GM18909 (cell line): ENCODE data around the gene NUP37.
"Not testable (repeated sequence)": the region's sequence is repeated elsewhere in the genome, so short reads cannot be mapped to it uniquely, and the experiment has no call there.

Source experiments
- ATAC-seq: cut with Tn5 transposase; IDR thresholded peaks from one replicate; pipeline ENCODE4 v1.9.1; 2021; ENCODE audit warnings: mild to moderate bottlenecking; ENCODE audit not compliant: unreplicated experiment, poor library complexity

NUP37 gene

DNA sequence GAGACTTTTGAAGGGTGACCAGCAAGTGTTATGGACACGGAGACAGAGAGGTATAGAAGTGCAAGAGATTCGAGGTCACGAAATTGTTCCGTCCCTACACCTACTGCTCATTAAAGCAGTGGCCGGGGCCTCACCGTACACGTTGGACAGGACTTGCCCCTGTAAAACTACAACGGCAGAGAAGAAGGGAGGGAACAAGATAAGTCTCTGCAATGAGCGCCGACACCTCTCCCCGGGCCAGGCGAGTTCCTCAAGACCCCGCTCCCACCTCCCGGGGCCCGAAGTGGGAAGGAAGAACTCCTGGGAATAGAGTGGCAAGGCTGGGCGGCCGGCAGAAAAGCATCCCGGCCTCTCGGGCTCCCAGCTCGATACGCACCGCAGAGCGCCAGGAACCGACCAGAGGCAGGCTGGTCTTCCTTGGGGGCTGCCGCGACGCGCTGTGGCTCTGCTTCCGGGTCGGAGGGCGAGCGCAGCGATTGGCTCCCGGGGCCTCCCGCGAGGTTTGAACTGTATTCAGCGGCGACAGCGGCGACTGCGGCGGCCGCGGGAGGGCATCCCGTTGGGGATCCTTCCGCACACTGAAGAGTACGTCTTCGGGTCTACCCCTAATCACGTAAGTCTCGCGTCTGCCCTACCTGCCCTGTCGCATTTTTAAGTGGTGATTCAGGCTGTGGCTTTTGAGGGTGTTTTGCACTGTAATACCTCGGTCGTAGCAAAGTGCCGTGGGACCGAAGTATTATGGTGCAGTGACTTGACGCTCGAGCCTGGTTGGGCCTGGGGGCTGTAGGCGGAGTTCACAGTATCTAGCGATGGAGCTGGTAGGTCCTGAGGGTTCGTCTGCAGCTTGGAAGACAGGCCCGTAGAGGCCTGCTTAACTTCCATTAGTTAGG is at the start of gene NUP37, which contains the start of gene PARPBP:
NUP37 (minus strand) TSS at position 441 of the 890 bp plus-strand sequence. CDS start 1,596 bp downstream, outside the sequence.
PARPBP (plus strand) TSS at position 510 of the 890 bp plus-strand sequence. CDS start 3,706 bp downstream, outside the sequence.
- ATAC-seq: peak; percentile 97

DNA sequence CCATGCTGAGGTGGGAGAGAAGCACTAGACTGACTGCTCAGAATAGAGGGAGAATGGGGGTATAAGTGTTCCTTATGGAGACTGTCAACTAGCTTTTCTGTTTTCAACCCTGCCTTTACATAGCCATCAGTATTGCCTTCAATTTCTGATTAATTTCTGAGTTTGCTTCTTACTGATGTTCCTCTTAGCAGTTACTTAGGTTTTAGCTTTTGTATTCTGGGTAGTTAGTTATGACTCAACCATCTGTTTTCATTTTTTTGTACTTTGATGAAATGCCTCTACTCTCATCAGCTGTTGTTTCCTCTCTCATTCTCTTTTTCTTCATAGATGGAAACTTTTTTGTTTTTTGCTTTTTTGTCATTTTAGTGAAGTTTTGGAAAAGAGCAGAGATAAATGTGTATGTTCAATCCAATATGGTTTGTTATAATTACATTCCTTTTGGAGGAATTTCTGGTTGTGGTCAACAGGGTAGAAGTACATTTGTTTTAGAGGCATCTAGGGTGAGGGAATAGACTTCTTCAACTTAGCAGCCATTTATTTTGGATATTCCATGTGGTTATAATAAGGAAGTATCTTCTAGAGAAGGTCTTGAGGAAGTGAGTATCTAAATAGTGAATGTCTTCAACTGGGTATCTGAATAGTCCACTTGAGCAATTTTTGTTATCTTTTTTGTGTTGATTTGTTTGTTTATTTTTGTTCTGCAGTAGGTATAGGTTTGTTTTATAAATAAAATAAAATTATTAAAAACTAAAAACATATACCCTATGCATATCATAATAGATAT is 48.1 kb upstream of the NUP37 start:
- peak; percentile 70 for ATAC-seq

DNA sequence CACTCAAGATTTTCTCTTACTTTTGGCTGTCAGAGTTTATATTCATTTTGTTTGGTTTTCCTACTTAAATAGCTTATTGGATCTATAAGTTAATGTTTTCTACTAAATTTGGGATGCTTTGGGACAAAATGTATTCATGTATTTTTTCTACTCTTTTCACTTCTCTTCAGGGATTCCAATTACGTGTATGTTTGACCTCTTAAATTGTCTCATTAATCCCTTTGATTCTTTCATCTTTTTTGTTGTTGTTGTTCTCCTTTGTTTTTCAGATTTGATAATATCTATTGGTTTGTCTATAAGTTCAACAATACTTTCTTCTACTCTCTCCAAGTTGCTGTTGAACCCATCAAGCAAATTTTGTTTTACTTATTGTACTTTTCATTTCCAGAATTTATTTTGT is 43.5 kb upstream of the NUP37 start:
- no peak for ATAC-seq

DNA sequence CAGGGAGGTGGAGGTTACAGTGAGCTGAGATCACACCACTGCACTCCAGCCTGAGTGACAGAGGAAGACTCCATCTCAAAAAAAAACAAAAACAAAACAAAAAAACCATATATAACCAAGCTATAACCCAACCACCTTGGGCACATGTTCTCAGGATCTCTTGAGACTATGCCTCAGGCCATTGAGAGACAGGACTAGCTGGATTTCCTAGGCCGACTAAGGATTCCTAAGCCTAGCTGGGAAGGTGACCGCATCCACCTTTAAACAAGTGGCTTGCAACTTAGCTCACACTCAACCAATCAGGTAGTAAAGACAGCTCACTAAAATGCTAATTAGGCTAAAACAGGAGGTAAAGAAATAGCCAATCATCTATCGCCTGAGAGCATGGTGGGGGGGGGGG is 35.3 kb upstream of the NUP37 start:
- ATAC-seq: not testable (repeated sequence)

- not testable (repeated sequence) for ATAC-seq
These were observed 27.2 kb upstream of the NUP37 start for GRCh38 chr12:102147062-102147587.

- ATAC-seq: no peak
These were observed 24.3 kb upstream of the NUP37 start for GRCh38 chr12:102144221-102144620.

DNA sequence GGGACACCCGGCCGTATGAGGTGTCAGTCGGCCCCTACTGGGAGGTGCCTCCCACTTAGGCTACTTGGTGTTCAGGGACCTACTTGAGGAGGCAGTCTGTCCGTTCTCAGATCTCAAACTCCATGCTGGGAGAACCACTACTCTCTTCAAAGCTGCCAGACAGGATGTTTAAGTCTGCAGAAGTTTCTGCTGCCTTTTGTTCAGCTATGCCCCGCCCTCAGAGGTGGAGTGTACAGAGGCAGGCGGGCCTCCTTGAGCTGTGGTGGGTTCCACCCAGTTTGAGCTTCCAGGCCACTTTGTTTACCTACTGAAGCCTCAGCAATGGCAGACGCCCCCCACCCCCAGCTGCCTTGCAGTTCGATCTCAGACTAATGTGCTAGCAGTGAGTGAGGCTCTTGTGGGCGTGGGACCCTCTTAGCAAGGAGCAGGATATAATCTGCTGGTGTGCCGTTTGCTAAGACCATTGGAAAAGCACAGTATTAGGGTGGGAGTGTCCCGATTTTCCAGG is 23.0 kb upstream of the NUP37 start:
- ATAC-seq: not testable (repeated sequence)

- ATAC-seq: not testable (repeated sequence)
These were observed 17.7 kb upstream of the NUP37 start for GRCh38 chr12:102137619-102138018.

DNA sequence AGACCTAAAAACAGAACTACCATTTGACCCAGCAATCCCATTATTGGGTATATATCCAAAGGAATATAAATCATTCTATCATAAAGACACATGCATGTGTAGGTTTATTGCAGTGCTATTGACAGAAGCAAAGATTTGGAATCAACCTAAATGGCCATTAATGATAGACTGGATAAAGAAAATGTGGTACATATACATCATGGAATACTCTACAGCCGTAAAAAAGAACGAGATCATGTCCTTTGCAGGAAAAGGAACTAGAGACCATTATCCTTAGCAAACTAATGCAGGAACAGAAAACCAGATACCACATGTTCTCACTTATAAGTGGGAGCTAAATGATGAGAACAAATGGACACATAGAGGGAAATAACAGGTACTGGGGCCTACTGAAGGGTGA is 11.5 kb upstream of the NUP37 start:
- not testable (repeated sequence) for ATAC-seq

DNA sequence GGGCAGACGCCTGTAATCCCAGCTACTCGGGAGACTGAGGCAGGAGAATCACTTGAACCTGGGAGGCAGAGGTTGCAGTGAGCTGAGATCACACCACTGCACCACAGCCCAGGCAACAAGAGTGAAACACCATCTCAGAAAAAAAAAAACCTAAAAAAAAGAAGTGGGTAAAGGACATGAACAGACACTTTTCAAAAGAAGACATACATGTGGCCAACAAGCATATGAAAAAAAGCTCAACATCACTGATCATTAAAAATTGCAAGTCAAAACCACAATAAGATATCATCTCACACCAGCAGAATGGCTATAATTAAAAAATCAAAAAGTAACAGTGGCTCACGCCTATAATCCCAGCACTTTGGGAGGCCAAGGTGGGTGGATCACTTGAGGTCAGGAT is 10.8 kb upstream of the NUP37 start:
- ATAC-seq: not testable (repeated sequence)

GRCh38 chr12:102121328-102121727 is 1.4 kb upstream of the NUP37 start:
- ATAC-seq: not testable (repeated sequence)

GRCh38 chr12:102120886-102121285 is 972 bp upstream of the NUP37 start:
- ATAC-seq: no peak

GRCh38 chr12:102120564-102120873 is 605 bp upstream of the NUP37 start:
- ATAC-seq: no peak

- no peak for ATAC-seq
These were observed 1.0 kb downstream of the NUP37 start for GRCh38 chr12:102118874-102119273.

DNA sequence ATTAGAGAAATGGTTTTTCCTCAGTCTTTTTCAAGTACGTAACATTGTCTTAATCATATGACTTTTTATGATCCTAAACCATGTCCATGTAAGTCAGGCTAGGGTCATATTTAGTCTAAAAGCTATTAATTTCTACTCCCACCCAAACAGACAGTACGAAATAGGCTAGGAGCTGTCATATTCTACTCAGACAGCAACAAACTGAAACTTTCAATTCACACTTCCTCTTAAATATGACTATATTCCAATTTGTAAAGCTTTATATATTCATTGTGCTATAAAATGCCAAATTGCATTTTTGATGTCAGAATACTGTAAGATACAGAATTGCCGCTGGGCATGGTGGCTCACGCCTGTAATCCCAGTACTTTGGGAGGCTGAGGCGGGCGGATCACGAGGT is 3.5 kb downstream of the NUP37 start:
- no peak for ATAC-seq

- no peak for ATAC-seq
These were observed 5.7 kb downstream of the NUP37 start for GRCh38 chr12:102114212-102114611.

GRCh38 chr12:102110782-102111181 is 9.1 kb downstream of the NUP37 start:
- no peak for ATAC-seq

DNA sequence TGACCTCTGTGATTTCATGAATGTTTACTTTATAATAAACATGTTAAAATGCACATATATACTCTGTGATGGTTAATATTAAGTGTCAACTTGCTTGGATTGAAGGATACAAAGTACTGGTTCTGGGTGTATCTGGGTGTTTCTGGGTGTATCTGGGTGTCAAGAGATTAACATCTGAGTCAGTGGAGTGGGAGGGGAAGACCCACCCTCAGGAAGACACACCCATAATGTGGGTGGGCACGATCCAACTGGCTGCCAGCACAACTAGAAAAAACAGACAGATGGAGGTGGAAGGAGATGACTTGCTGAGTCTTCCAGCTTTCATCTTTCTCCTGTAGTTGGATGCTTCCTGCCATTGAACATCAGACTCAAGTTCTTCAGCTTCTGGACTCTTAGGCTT is 11.9 kb downstream of the NUP37 start:
- ATAC-seq: no peak

- no peak for ATAC-seq
These were observed 13.0 kb downstream of the NUP37 start for GRCh38 chr12:102106905-102107304.

GRCh38 chr12:102096855-102097254 is 23.1 kb downstream of the NUP37 start:
- no peak for ATAC-seq
